ENCODE results near the gene IKZF4.
A peak's percentile ranks its signal among the peaks of the same experiment; 100 is the strongest.
"Not testable (repeated sequence)": the region's sequence is repeated elsewhere in the genome, so short reads cannot be mapped to it uniquely, and the experiment has no call there.

IKZF4 gene

GRCh38 chr12:56020423-56021184 is at the start of gene IKZF4:
TSS of gene IKZF4 (plus strand) at chr12:56021043. CDS start at chr12:56021494, 451 bp downstream.
- peak; percentile 89 for DNase-seq

- peak; percentile 84 for DNase-seq
Observed at GRCh38 chr12:55972042-55972441, 48.8 kb upstream of the IKZF4 start.

- DNase-seq = no peak
Observed at GRCh38 chr12:55972456-55972855, 48.4 kb upstream of the IKZF4 start.

GRCh38 chr12:55972911-55973598 is 47.8 kb upstream of the IKZF4 start:
- DNase-seq = peak; percentile 69

GRCh38 chr12:55973599-55974307 is 47.1 kb upstream of the IKZF4 start, which contains the start of gene RAB5B:
TSS of gene RAB5B (plus strand) at chr12:55974078. CDS start at chr12:55986961, 12,883 bp downstream.
- DNase-seq = peak; percentile 100

- DNase-seq = peak; percentile 89
Observed at GRCh38 chr12:55974308-55974730, 46.5 kb upstream of the IKZF4 start.

- no peak for DNase-seq
Observed at GRCh38 chr12:55978393-55978792, 42.5 kb upstream of the IKZF4 start.

GRCh38 chr12:55979069-55979468 is 41.8 kb upstream of the IKZF4 start:
- DNase-seq = no peak

GRCh38 chr12:55981882-55982281 is 39.0 kb upstream of the IKZF4 start:
- DNase-seq = not testable (repeated sequence)

GRCh38 chr12:55982319-55982936 is 38.4 kb upstream of the IKZF4 start:
- DNase-seq = no peak

GRCh38 chr12:55983232-55983842 is 37.5 kb upstream of the IKZF4 start:
- no peak for DNase-seq

GRCh38 chr12:55984861-55985260 is 36.0 kb upstream of the IKZF4 start:
- DNase-seq = no peak

GRCh38 chr12:55985341-55985740 is 35.5 kb upstream of the IKZF4 start:
- DNase-seq = no peak

GRCh38 chr12:55985976-55986375 is 34.9 kb upstream of the IKZF4 start:
- DNase-seq = not testable (repeated sequence)

GRCh38 chr12:55991110-55991509 is 29.7 kb upstream of the IKZF4 start:
- DNase-seq = no peak

GRCh38 chr12:55993230-55993853 is 27.5 kb upstream of the IKZF4 start:
- no peak for DNase-seq

- no peak for DNase-seq
Observed at GRCh38 chr12:55995366-55995765, 25.5 kb upstream of the IKZF4 start.

GRCh38 chr12:55996201-55996714 is 24.6 kb upstream of the IKZF4 start:
- DNase-seq = no peak

GRCh38 chr12:55996715-55997534 is 23.9 kb upstream of the IKZF4 start, which contains the start of gene SUOX:
TSS of gene SUOX (plus strand) at chr12:55997276. CDS start at chr12:56002222, 4,946 bp downstream.
- DNase-seq = peak; percentile 100

- no peak for DNase-seq
Observed at GRCh38 chr12:55997535-55997859, 23.3 kb upstream of the IKZF4 start.

- not testable (repeated sequence) for DNase-seq
Observed at GRCh38 chr12:55999522-55999921, 21.3 kb upstream of the IKZF4 start.

Data from islet precursor cell (in vitro differentiated cells).